K562 (cell line): ENCODE data around the gene ARNT2. TPM values are rescaled to one million over a fixed set of nuclear protein-coding genes. Genes with fewer than 3 reads are reported as not detected.

ENCODE experiments used
- ARID3B ChIP-seq: fragments of 250-450 bp; sonication (Bioruptor Pico); IDR thresholded peaks from 2 replicates; pipeline ENCODE4 v1.4.0; 2020; ENCODE audit warnings: borderline replicate concordance
- CLOCK ChIP-seq: fragments of 250-450 bp; sonication (Bioruptor Pico); IDR thresholded peaks from 2 replicates; pipeline ENCODE4 v1.4.0; 2020; ENCODE audit warnings: mild to moderate bottlenecking, moderate library complexity, borderline replicate concordance
- ELF2 ChIP-seq: fragments of 250-450 bp; sonication (Bioruptor Pico); IDR thresholded peaks from 2 replicates; pipeline ENCODE4 v1.5.0; 2021; ENCODE audit warnings: mild to moderate bottlenecking
- HINFP ChIP-seq: fragments of 450-650 bp; conservative IDR thresholded peaks from 2 replicates; pipeline ENCODE4 v1.6.1; 2016; ENCODE audit warnings: missing genetic modification characterization, low read depth, mild to moderate bottlenecking, control low read depth, missing compliant biosample characterization
- NEUROD1 ChIP-seq: fragments of 150-350 bp; IDR thresholded peaks from 2 replicates; pipeline ENCODE4 v1.6.1; 2014; ENCODE audit warnings: borderline replicate concordance, low read length, low read depth; ENCODE audit not compliant: partially characterized antibody
- ZNF146 ChIP-seq: IDR thresholded peaks from one replicate; pipeline ENCODE4 v1.6.1; 2018; ENCODE audit warnings: missing compliant biosample characterization; ENCODE audit not compliant: unreplicated experiment
- polyA plus RNA-seq, 8 experiments: library from polyadenylated mRNA; depleted of rRNA in 4 of 8; stranded (reverse) in 5 of 8; unstranded in 3 of 8; fragments of >200 nt; fragmentation: Nextera tagmentation in 2 of 8; fragmentation: Illumina TruSeq in 1 of 8; extraction: Ambion mirVana in 2 of 8; extraction: Trizol in 1 of 8; gene quantifications; 2 replicates each; pipeline versions ENCODE4 v1.2.1 to v1.2.3, GENCODE V29; 2011 to 2014; ENCODE audit warnings: inconsistent platforms in 1 of 8, missing spikeins in 1 of 8
- total RNA-seq, 7 experiments: library from RNA; depleted of rRNA in 6 of 7; stranded (reverse); fragments of >200 nt in 6 of 7; fragmentation: Illumina TruSeq in 2 of 7; extraction: Trizol in 2 of 7; gene quantifications; 2 replicates each; pipeline versions ENCODE4 v1.2.1 to v1.2.3, GENCODE V29; 2011 to 2021; ENCODE audit warnings: low replicate concordance in 1 of 7

Gene ARNT2
- total and polyA plus RNA-seq, 9 of the 15 experiments (the other 6 are each of a cell fraction or from before 2014, with no cell fraction given) = 0.01 TPM; not detected in 8

GRCh38 chr15:80384432-80384831 lies 19.8 kb upstream of the ARNT2 start (continued):
- no peak for TF ChIP-seq CLOCK (CRISPR knock-in tag)
- TF ChIP-seq ZNF146 (CRISPR knock-in tag) = no peak
- TF ChIP-seq ELF2 (CRISPR knock-in tag) = no peak
- TF ChIP-seq ARID3B (CRISPR knock-in tag) = no peak
- no peak for TF ChIP-seq NEUROD1
- no peak for TF ChIP-seq HINFP
